PC-9 (cell line): Measurements from ENCODE around the gene PRR33.

Source experiments
- CTCF ChIP-seq: fragments of 200-600 bp; sonication (generic); conservative IDR thresholded peaks from 2 replicates; pipeline ENCODE4 v1.6.1; 2017; ENCODE audit warnings: mixed run types, antibody characterized with exemption, mild to moderate bottlenecking, moderate library complexity
- EZH2 ChIP-seq: fragments of 200-600 bp; sonication (generic); IDR thresholded peaks from 2 replicates; pipeline ENCODE4 v1.8.0; 2017; ENCODE audit warnings: antibody characterized with exemption, low read depth

- TF ChIP-seq EZH2, result no peak
- TF ChIP-seq CTCF, result no peak
Measured at GRCh38 chr11:1855886-1856265, 35.8 kb downstream of the PRR33 start.
